Ascending aorta (tissue), 2 donors: ENCODE data around the gene STK39. TPM values are rescaled to one million over a fixed set of nuclear protein-coding genes. Genes with fewer than 3 reads are reported as not detected.

Source experiments
- DNase-seq, 2 donors: peaks; one replicate each; pipeline ENCODE4 v3.0.0-alpha.2; 2019; ENCODE audit warnings: low spot score in 2 of 2
- H3K27ac ChIP-seq, 2 donors: fragments of 200-600 bp; sonication (generic); one replicate each; pipeline ENCODE4 v1.5.1; 2016 to 2017; ENCODE audit warnings: mild to moderate bottlenecking in 1 of 2
- H3K27me3 ChIP-seq: fragments of 200-600 bp; sonication (generic); one replicate; pipeline ENCODE4 v1.5.1; 2017
- H3K36me3 ChIP-seq, 2 donors: fragments of 200-600 bp; sonication (generic); one replicate each; pipeline ENCODE4 v1.5.1; 2016
- H3K4me1 ChIP-seq, 2 donors: fragments of 200-600 bp; sonication (generic); one replicate each; pipeline ENCODE4 v1.5.1; 2016 to 2017; ENCODE audit warnings: mild to moderate bottlenecking in 1 of 2
- H3K4me3 ChIP-seq, 2 donors: fragments of 200-600 bp; sonication (generic); one replicate each; pipeline ENCODE4 v1.5.1; 2016 to 2017; ENCODE audit warnings: mild to moderate bottlenecking in 1 of 2
- H3K9me3 ChIP-seq, 2 donors: fragments of 200-600 bp; sonication (generic); one replicate each; pipeline ENCODE4 v1.5.1; 2016
- intact Hi-C: fragments of 100-400 bp; cut with DNase I; formaldehyde crosslinking; loops from one replicate; pipeline ENCODE4 v1.15.1; 2023
- total RNA-seq: library from RNA; depleted of rRNA; stranded (reverse); fragments of >200 nt; gene quantifications from one replicate; pipeline ENCODE4 v1.1.0, GENCODE V29; 2016
- TF ChIP-seq, protein P1 (sequence below), 3 experiments: fragments of 200-600 bp in 2 of 3; fragments of 450-650 bp in 1 of 3; sonication (generic) in 2 of 3; IDR thresholded peaks; one replicate each; pipeline ENCODE4 v1.5.1; 2016 to 2019; ENCODE audit warnings: antibody characterized with exemption in 3 of 3, mild to moderate bottlenecking in 1 of 3, moderate library complexity in 1 of 3

Gene STK39
- total RNA-seq, 1 donor from 2014 or later, result 7.5 TPM

DNA sequence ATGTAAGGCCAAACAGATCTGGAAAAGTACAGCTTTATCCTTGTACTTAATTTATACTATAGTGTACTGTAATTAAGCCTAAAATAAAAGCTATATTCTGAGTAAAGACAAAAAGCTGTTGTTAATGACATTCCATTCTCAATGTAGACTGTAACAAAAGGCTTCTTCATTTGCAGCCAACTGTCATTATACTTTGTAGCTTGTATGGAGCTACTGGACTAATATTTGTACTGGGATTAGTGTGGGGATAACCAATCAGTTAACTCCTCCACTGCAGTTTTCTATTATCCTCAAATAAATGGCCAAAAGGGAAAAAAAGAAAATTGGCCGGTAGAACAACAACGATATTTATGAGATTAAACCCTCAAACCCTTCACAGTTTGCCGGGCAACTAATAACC is 66.5 kb downstream of the STK39 start:
- H3K4me1 ChIP-seq, result peaks cover 0 to 8% of the 10 kb centered on the region in 2 donors
- H3K27ac ChIP-seq, result no peak overlapping the region
- TF ChIP-seq, protein P1, sequence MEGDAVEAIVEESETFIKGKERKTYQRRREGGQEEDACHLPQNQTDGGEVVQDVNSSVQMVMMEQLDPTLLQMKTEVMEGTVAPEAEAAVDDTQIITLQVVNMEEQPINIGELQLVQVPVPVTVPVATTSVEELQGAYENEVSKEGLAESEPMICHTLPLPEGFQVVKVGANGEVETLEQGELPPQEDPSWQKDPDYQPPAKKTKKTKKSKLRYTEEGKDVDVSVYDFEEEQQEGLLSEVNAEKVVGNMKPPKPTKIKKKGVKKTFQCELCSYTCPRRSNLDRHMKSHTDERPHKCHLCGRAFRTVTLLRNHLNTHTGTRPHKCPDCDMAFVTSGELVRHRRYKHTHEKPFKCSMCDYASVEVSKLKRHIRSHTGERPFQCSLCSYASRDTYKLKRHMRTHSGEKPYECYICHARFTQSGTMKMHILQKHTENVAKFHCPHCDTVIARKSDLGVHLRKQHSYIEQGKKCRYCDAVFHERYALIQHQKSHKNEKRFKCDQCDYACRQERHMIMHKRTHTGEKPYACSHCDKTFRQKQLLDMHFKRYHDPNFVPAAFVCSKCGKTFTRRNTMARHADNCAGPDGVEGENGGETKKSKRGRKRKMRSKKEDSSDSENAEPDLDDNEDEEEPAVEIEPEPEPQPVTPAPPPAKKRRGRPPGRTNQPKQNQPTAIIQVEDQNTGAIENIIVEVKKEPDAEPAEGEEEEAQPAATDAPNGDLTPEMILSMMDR (IDR thresholded peaks at IDR 0.05), result no peak
- DNase-seq, result no peak
- H3K27me3 ChIP-seq, result no peaks in the 10 kb centered on the region
- H3K4me3 ChIP-seq, result no peak overlapping the region
- intact Hi-C loops, result no loop called here
- H3K9me3 ChIP-seq, result no peaks in the 10 kb centered on the region
- no peaks in the 10 kb centered on the region for H3K36me3 ChIP-seq

DNA sequence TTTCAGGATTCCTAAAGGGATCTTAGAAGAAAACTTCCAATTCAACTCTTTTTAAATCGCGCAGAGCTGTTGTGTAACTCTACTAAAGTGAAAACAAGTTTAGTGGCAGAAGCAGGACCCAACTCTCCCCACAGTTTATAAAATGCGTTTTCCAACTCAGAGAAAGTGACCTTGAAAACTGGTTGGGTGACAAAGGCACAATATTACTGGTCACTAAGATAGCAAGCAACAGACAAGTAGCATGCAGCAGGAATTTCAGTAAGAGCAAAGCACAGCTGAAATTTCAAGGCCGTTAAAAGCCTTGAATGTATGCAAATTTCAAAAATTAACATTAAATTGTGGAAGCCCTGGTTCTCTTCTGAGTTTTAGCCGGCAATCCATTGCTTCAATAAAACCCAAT is 66.9 kb downstream of the STK39 start:
- H3K27ac ChIP-seq, result no peak overlapping the region
- H3K36me3 ChIP-seq, result no peaks in the 10 kb centered on the region
- no peak for DNase-seq
- peaks cover 0 to 8% of the 10 kb centered on the region in 2 donors for H3K4me1 ChIP-seq
- H3K4me3 ChIP-seq, result no peak overlapping the region
- H3K27me3 ChIP-seq, result no peaks in the 10 kb centered on the region
- TF ChIP-seq, protein P1 (IDR thresholded peaks at IDR 0.05), result no peak
- no peaks in the 10 kb centered on the region for H3K9me3 ChIP-seq
- intact Hi-C loops, result no loop called here

DNA sequence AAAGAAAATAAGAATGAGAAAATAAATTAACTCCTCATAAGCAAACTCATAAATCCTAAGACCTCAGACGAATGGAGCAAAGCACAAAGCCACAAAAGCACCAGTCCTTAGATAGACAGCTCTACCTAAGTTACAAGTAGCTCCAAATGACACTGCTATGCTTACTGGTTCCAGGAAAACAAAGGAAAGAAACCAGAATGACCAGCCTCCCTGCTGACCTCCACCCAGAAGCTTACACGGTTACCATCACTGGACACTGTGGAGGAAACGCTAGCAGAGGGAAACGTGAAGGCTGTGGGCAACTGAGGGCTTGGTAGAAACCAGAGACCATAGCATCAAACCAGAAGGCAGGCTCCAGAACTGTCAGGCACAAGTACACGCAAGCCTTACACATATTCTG is 67.8 kb downstream of the STK39 start:
- no peak for DNase-seq
- intact Hi-C loops, result no loop called here

DNA sequence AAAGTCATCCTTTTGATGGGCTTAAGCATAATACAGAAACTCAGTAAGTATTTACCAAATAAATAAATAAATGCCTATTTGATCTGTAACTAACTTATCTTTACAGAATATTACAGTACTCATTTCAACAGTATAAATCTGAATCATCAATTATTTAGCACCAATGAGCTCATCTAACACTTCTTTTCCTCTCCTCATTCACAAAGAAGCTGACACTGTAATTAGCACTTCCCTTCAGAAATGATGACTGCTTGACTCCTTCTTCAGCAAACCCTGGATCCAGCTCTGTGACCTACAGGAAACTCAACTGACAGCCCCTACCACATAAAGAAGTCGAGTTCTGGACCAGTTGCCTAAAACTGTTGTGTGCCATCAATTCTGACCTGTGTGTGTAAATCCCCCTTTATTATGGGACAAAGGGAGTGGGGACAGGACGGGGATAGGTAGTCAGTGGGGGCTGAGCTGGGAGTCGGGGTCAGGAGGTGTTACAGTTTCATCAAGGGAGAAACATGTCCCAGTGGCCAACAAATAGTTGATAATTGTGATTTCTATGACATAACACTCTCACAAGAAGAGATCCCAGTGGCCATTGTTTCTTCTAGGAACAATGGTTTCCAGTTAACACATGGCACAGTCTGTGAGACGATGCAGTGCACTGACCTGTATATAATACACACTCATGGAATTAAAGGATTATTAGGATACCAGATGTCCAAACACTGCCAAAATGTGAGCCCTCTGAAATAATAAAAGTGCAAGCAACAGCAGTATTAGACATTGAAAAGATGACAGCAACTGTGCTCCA is 68.7 kb downstream of the STK39 start:
- H3K36me3 ChIP-seq, result no peaks in the 10 kb centered on the region
- H3K9me3 ChIP-seq, result no peaks in the 10 kb centered on the region
- no peak overlapping the region for H3K4me3 ChIP-seq
- no peaks in the 10 kb centered on the region for H3K27me3 ChIP-seq
- no peak for DNase-seq
- peaks cover 0 to 5% of the 10 kb centered on the region in 2 donors for H3K4me1 ChIP-seq
- H3K27ac ChIP-seq, result no peak overlapping the region
- TF ChIP-seq, protein P1 (IDR thresholded peaks at IDR 0.05), result no peak
- intact Hi-C loops, result no loop called here

More for the DNA sequence above, 67.8 kb downstream of the STK39 start:
- TF ChIP-seq, protein P1 (IDR thresholded peaks at IDR 0.05), result no peak
- peaks cover 0 to 8% of the 10 kb centered on the region in 2 donors for H3K4me1 ChIP-seq
- no peak overlapping the region for H3K27ac ChIP-seq
- no peaks in the 10 kb centered on the region for H3K36me3 ChIP-seq
- H3K9me3 ChIP-seq, result no peaks in the 10 kb centered on the region
- H3K27me3 ChIP-seq, result no peaks in the 10 kb centered on the region
- H3K4me3 ChIP-seq, result no peak overlapping the region

DNA sequence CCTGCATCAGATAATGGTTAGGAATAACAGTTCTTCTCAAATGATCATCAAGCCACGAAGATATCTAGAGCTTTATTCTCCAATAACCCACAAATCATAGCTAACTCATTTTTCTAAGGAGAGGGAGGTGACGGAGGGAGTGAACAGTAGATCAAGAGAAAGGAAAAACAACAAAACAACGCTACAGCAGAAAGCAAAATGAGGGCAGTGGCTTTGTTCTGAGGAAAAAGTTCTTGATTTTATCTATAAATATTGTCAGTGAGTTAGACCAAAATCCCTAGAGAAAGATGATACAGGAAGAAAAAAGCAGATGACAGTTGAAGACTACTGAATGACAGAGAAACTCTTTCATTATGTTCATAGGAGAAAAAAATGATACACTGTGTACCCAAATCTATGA is 71.0 kb downstream of the STK39 start:
- H3K4me1 ChIP-seq, result no peaks in the 10 kb centered on the region
- H3K27ac ChIP-seq, result no peak overlapping the region
- no peaks in the 10 kb centered on the region for H3K27me3 ChIP-seq
- intact Hi-C loops, result no loop called here
- H3K4me3 ChIP-seq, result no peak overlapping the region
- TF ChIP-seq, protein P1 (IDR thresholded peaks at IDR 0.05), result no peak
- H3K9me3 ChIP-seq, result no peaks in the 10 kb centered on the region
- H3K36me3 ChIP-seq, result no peaks in the 10 kb centered on the region
- DNase-seq, result no peak
